Mesenchymal stem cell (in vitro differentiated cells and primary cell): ENCODE data around the gene GRB2.
A peak's percentile ranks its signal among the peaks of the same experiment; 100 is the strongest.

ENCODE experiments used
- DNase-seq: peaks from one replicate; pipeline ENCODE4 v3.0.0-alpha.2; 2013
- H2AFZ ChIP-seq: one replicate; pipeline ENCODE4 v1.6.1; 2013; ENCODE audit warnings: low read depth, mild to moderate bottlenecking, control low read depth, inconsistent platforms, low read length, moderate library complexity
- H2AK5ac ChIP-seq: 2 replicates; pipeline ENCODE4 v1.6.1; 2013; ENCODE audit warnings: low read length, moderate library complexity, mild to moderate bottlenecking, inconsistent platforms; ENCODE audit not compliant: severe bottlenecking
- H2BK120ac ChIP-seq: one replicate; pipeline ENCODE4 v1.6.1; 2013; ENCODE audit warnings: low read depth, mild to moderate bottlenecking, inconsistent platforms, low read length, moderate library complexity
- H2BK12ac ChIP-seq, 2 experiments: one replicate each; pipeline ENCODE4 v1.6.1; 2013; ENCODE audit warnings: inconsistent platforms in 2 of 2, low read length in 2 of 2, mild to moderate bottlenecking in 2 of 2, moderate library complexity in 2 of 2, control low read depth in 1 of 2
- H2BK15ac ChIP-seq: one replicate; pipeline ENCODE4 v1.6.1; 2013; ENCODE audit warnings: mild to moderate bottlenecking, low read depth, inconsistent platforms; ENCODE audit not compliant: poor library complexity, severe bottlenecking
- H2BK5ac ChIP-seq: 2 replicates; pipeline ENCODE4 v1.6.1; 2013; ENCODE audit warnings: low read depth, mild to moderate bottlenecking, low read length, control low read depth, inconsistent platforms; ENCODE audit not compliant: poor library complexity, severe bottlenecking
- H3K14ac ChIP-seq, 2 experiments: one replicate each; pipeline ENCODE4 v1.6.1; 2013; ENCODE audit warnings: inconsistent platforms in 2 of 2, low read length in 2 of 2, control low read depth in 1 of 2, mild to moderate bottlenecking in 1 of 2, moderate library complexity in 1 of 2
- H3K18ac ChIP-seq, 2 experiments: one replicate each; pipeline ENCODE4 v1.6.1; 2013; ENCODE audit warnings: inconsistent platforms in 2 of 2, low read length in 2 of 2, control low read depth in 1 of 2, low read depth in 1 of 2, mild to moderate bottlenecking in 1 of 2
- H3K23ac ChIP-seq, 2 experiments: one replicate each; pipeline ENCODE4 v1.6.1; 2013; ENCODE audit warnings: inconsistent platforms in 2 of 2, low read length in 2 of 2, mild to moderate bottlenecking in 2 of 2, moderate library complexity in 2 of 2, control low read depth in 1 of 2
- H3K27ac ChIP-seq: 2 replicates; pipeline ENCODE4 v1.5.1; 2013; ENCODE audit warnings: mild to moderate bottlenecking, moderate library complexity, low read length, control low read depth, inconsistent platforms; ENCODE audit not compliant: poor library complexity, severe bottlenecking
- H3K27me3 ChIP-seq, 2 experiments: 2 replicates each; pipeline versions ENCODE4 v1.6.1 to v1.7.0; 2013; ENCODE audit warnings: low read length in 2 of 2, mild to moderate bottlenecking in 2 of 2, moderate library complexity in 2 of 2, control low read depth in 1 of 2, inconsistent platforms in 1 of 2; ENCODE audit not compliant: control insufficient read depth in 1 of 2, insufficient read depth in 1 of 2
- H3K36me3 ChIP-seq, 2 experiments: 2 replicates each; pipeline versions ENCODE4 v1.6.1 to v1.7.0; 2013; ENCODE audit warnings: low read length in 2 of 2, control low read depth in 1 of 2, inconsistent platforms in 1 of 2, low read depth in 1 of 2, mild to moderate bottlenecking in 1 of 2; ENCODE audit not compliant: insufficient read depth in 2 of 2, control insufficient read depth in 1 of 2
- H3K4ac ChIP-seq, 2 experiments: one replicate each; pipeline ENCODE4 v1.6.1; 2013; ENCODE audit warnings: inconsistent platforms in 2 of 2, low read length in 2 of 2, mild to moderate bottlenecking in 2 of 2, moderate library complexity in 2 of 2, control low read depth in 1 of 2, low read depth in 1 of 2
- H3K4me1 ChIP-seq: 2 replicates; pipeline ENCODE4 v1.6.1; 2013; ENCODE audit warnings: low read depth, low read length, control low read depth; ENCODE audit not compliant: control insufficient read depth, insufficient read depth
- H3K4me2 ChIP-seq: 2 replicates; pipeline ENCODE4 v1.6.1; 2013; ENCODE audit warnings: low read length, mild to moderate bottlenecking, inconsistent platforms; ENCODE audit not compliant: poor library complexity, severe bottlenecking
- H3K4me3 ChIP-seq, 2 experiments: 2 replicates each; pipeline versions ENCODE4 v1.5.1 to v1.7.0; 2013; ENCODE audit warnings: low read length in 2 of 2, mild to moderate bottlenecking in 2 of 2, control low read depth in 1 of 2, low read depth in 1 of 2; ENCODE audit not compliant: insufficient read depth in 1 of 2
- H3K79me1 ChIP-seq: replicated peaks from 2 replicates; pipeline ENCODE4 v1.6.1; 2013; ENCODE audit warnings: mild to moderate bottlenecking, control low read depth, low read length, inconsistent platforms; ENCODE audit not compliant: poor library complexity, severe bottlenecking
- H3K9ac ChIP-seq: 2 replicates; pipeline ENCODE4 v1.7.0; 2013; ENCODE audit warnings: mild to moderate bottlenecking, low read length, moderate library complexity
- H3K9me3 ChIP-seq: 2 replicates; pipeline ENCODE4 v1.7.0; 2013; ENCODE audit warnings: mild to moderate bottlenecking, low read length; ENCODE audit not compliant: control insufficient read depth
- H4K8ac ChIP-seq: one replicate; pipeline ENCODE4 v1.6.1; 2013; ENCODE audit warnings: inconsistent platforms, mild to moderate bottlenecking, low read length, moderate library complexity
- H4K91ac ChIP-seq: one replicate; pipeline ENCODE4 v1.6.1; 2013; ENCODE audit warnings: mild to moderate bottlenecking, low read length, inconsistent platforms
- WGBS: methylation state at CpG from one replicate; pipeline ENCODE4 v1.1.7; 2013; ENCODE audit warnings: mixed read lengths; 5-methylcytosine and 5-hydroxymethylcytosine counted together

The GRB2 gene

GRCh38 chr17:75417054-75417580 is 11.6 kb upstream of the GRB2 start:
- Histone ChIP-seq H2BK12ac (no peak overlapping the region), H2AFZ (no peak overlapping the region), H2BK5ac (no peak overlapping the region), H3K4me2 (no peak overlapping the region), H3K18ac (no peak overlapping the region), H3K27ac (no peak overlapping the region), H3K36me3 (no peaks in the 10 kb centered on the region), H2BK120ac (no peak overlapping the region), H2BK15ac (no peak overlapping the region), H2AK5ac (no peak overlapping the region), H3K27me3 (peaks cover 19 to 31% of the 10 kb centered on the region in 2 experiments), H4K91ac (no peak overlapping the region), H3K9ac (no peak overlapping the region), H3K4ac (no peak overlapping the region), H3K4me1 (no peaks in the 10 kb centered on the region), H3K23ac (no peak overlapping the region), H3K14ac (no peak overlapping the region), H4K8ac (no peak overlapping the region), H3K9me3 (no peaks in the 10 kb centered on the region), H3K4me3 (no peak overlapping the region), H3K79me1 (no peaks in the 10 kb centered on the region)
- DNase-seq: no peak
- WGBS: 81% methylated on average over 7 of the region's 9 CpGs

DNA sequence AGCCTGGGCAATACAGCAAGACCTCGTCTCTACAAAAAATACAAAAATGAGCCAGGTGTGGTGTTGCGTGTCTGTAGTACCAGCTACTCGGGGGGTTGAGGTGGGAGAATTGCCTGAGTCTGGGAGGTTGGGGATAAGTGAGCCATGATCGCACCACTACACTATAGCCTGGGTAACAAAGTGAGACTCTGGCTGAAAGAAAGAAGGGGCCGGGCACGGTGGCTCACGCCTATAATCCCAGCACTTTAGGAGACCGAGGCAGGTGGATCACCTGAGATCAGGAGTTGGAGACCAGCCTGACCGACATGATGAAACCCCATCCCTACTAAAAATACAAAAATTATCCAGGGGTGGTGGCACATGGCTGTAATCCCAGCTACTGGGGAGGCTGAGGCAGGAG is 10.5 kb upstream of the GRB2 start:
- Histone ChIP-seq H3K18ac (no peak overlapping the region), H3K9me3 (no peaks in the 10 kb centered on the region), H3K4me3 (no peak overlapping the region), H3K4me1 (no peaks in the 10 kb centered on the region), H3K4me2 (no peak overlapping the region), H3K36me3 (no peaks in the 10 kb centered on the region), H4K8ac (no peak overlapping the region), H3K27ac (no peak overlapping the region), H3K14ac (no peak overlapping the region), H2BK120ac (no peak overlapping the region), H3K79me1 (no peaks in the 10 kb centered on the region), H3K27me3 (peaks cover 19 to 31% of the 10 kb centered on the region in 2 experiments), H2BK15ac (no peak overlapping the region), H2BK12ac (no peak overlapping the region), H2AFZ (no peak overlapping the region), H2AK5ac (no peak overlapping the region), H2BK5ac (no peak overlapping the region), H3K23ac (no peak overlapping the region), H3K4ac (no peak overlapping the region), H4K91ac (no peak overlapping the region), H3K9ac (no peak overlapping the region)
- no peak for DNase-seq
- 98% methylated on average over 4 of the region's 9 CpGs for WGBS

DNA sequence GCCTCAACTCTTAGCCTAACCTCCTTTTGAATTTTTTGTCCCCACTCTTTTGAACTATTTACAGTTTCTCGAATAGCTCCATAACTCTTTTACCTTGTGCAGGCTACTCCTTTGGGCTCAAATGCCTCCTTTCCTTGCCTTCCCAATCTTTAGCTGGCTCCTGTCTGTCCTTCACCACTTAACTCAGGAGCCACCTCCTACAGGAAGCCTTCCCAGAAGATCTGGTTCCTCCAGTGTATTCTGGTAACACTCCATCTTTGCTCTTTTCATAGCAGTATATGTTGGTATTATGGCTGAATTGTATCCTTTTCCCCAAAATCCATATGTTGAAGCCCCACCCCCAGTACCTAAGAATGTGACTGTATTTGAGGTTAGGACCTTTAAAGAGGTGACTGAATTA is 9.0 kb upstream of the GRB2 start:
- Histone ChIP-seq H3K4me1 (no peaks in the 10 kb centered on the region), H3K23ac (no peak overlapping the region), H3K79me1 (no peaks in the 10 kb centered on the region), H3K4ac (no peak overlapping the region), H3K27me3 (peaks cover 27 to 39% of the 10 kb centered on the region in 2 experiments), H3K14ac (no peak overlapping the region), H2BK5ac (no peak overlapping the region), H3K36me3 (no peaks in the 10 kb centered on the region), H2AK5ac (no peak overlapping the region), H3K27ac (no peak overlapping the region), H2BK12ac (no peak overlapping the region), H3K9me3 (no peaks in the 10 kb centered on the region), H4K91ac (no peak overlapping the region), H3K9ac (no peak overlapping the region), H3K4me2 (no peak overlapping the region), H4K8ac (no peak overlapping the region), H3K4me3 (no peak overlapping the region), H2BK120ac (no peak overlapping the region), H2AFZ (no peak overlapping the region), H3K18ac (no peak overlapping the region), H2BK15ac (no peak overlapping the region)
- 88% methylated on average over 1 of the region's 1 CpG for WGBS
- no peak for DNase-seq

DNA sequence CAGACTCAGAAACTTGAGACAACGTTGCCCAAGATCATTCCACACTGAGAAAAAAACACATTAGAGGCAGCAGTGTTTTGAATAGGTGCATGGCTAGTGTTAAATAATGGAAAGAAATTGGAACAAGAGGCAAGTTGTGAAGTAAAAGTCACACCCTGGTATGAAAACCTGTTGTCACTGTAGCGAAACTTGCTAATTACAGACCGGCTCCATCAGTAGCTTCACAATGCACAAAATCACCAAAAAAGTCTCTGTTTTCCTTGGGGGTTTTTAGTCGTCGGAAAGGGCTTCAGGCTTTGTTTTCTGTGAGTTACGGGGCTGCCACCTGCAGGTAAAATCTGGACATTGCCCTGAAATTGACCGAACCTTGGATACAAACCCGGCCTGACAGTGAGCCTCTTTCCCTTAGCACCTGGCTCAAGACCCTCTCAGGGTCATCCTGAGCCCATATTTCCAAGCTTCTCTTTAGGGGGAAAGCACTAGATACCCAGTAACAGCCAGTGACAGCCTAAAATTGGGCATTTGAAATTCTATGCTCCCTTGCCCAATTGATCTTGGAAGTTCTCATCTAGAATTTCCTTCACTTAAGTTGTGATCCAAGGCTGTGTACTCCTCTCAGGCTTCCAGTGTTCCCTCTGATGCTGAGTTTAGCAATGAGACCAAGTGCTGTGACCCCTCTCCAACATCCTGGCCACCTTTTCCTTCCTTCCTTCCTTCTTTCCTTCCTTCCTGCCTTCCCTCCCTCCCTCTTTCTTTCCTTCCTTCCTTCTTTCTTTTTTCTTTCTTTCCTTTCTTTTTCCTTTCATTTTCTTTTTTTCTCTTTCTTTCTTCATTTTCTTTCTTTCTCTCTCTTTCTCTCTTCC is 7.2 kb upstream of the GRB2 start:
- DNase-seq: peak; percentile 81
- Histone ChIP-seq H3K4me1 (no peaks in the 10 kb centered on the region), H2BK15ac (no peak overlapping the region), H2BK12ac (no peak overlapping the region), H3K27me3 (peaks cover 23 to 31% of the 10 kb centered on the region in 2 experiments), H3K9me3 (no peaks in the 10 kb centered on the region), H3K4me3 (peak overlapping the region in 1 of 2 experiments; percentile 48), H2AFZ (no peak overlapping the region), H3K36me3 (no peaks in the 10 kb centered on the region), H3K27ac (no peak overlapping the region), H2BK120ac (no peak overlapping the region), H3K9ac (peak overlapping the region; percentile 61), H3K4ac (no peak overlapping the region), H3K18ac (peak overlapping the region in 1 of 2 experiments; percentile 34), H3K79me1 (no peaks in the 10 kb centered on the region), H3K14ac (no peak overlapping the region), H3K23ac (no peak overlapping the region), H3K4me2 (peak overlapping the region; percentile 32), H4K91ac (no peak overlapping the region), H2AK5ac (no peak overlapping the region), H4K8ac (no peak overlapping the region), H2BK5ac (no peak overlapping the region)
- WGBS: under 1% methylated on average over 5 of the region's 8 CpGs
